HCT116 (cell line): ENCODE measurements around the gene FNBP1L. TPM values are rescaled to one million over a fixed set of nuclear protein-coding genes. Genes with fewer than 3 reads are reported as not detected.

Source experiments
- ATAC-seq: fragments of 200-7000 bp; cut with Tn5 transposase; 2 replicates; pipeline ENCODE4 v1.9.1; 2020; ENCODE audit warnings: mild to moderate bottlenecking, moderate library complexity
- BruUV-seq: library from RNA; stranded (reverse); fragments of 400-500 nt; replicated peaks from 2 replicates; lab custom pipeline; 2021; lab: Mats Ljungman, UMichigan
- CTCF ChIA-PET: fragments of 300-600 bp; sonication (Branson Sonifier 250); formaldehyde crosslinking; loops from one replicate; lab custom pipeline; 2021; ENCODE audit warnings: antibody characterized with exemption; lab: Charles Lee
- POLR2A ChIA-PET: fragments of 300-600, 350-600 bp; sonication (Branson Sonifier 250); formaldehyde crosslinking; loops from one replicate; lab custom pipeline; 2021; ENCODE audit warnings: antibody characterized with exemption; lab: Charles Lee
- RAD21 ChIA-PET, 2 experiments: fragments of 300-600 bp; sonication (Branson Sonifier 250); formaldehyde crosslinking; loops; one replicate each; lab custom pipeline; 2023; ENCODE audit warnings: low total read pairs in 2 of 2; ENCODE audit not compliant: uncharacterized antibody in 2 of 2, unreplicated experiment in 2 of 2, low non-redundant PET in 1 of 2; lab: Charles Lee
- DNase-seq: peaks from one replicate; pipeline ENCODE4 v3.0.0-alpha.2; 2010; ENCODE audit warnings: low read depth, low spot score
- H2AFZ ChIP-seq: fragments of 200-600 bp; shearing (Covaris generic), sonication (generic); 2 replicates; pipeline ENCODE4 v1.6.1; 2017; ENCODE audit warnings: low read depth, mixed run types, mixed read lengths, antibody characterized with exemption, low read length; ENCODE audit not compliant: poor library complexity, severe bottlenecking
- H3K27ac ChIP-seq: 2 replicates; pipeline ENCODE4 v1.5.1; 2012; ENCODE audit warnings: low read depth, low read length
- H3K27me3 ChIP-seq: fragments of 200-600 bp; sonication (generic); 2 replicates; pipeline ENCODE4 v1.6.1; 2016; ENCODE audit warnings: mixed run types, low read length, mixed read lengths; ENCODE audit not compliant: insufficient read depth
- H3K36me3 ChIP-seq, 2 experiments: fragments of 200-500 bp in 1 of 2; fragments of 200-600 bp in 1 of 2; sonication (Bioruptor generic) in 1 of 2; sonication (generic) in 1 of 2; 2 replicates each; pipeline versions ENCODE4 v1.5.1 to v1.6.1; 2014 to 2016; ENCODE audit warnings: low read length in 2 of 2, inconsistent platforms in 1 of 2, mixed read lengths in 1 of 2, mixed run types in 1 of 2; ENCODE audit not compliant: insufficient read depth in 2 of 2, control insufficient read depth in 1 of 2
- H3K4me1 ChIP-seq, 2 experiments: fragments of 200-600 bp in 1 of 2; sonication (generic) in 1 of 2; 2 replicates each; pipeline versions ENCODE4 v1.5.1 to v1.6.1; 2012 to 2017; ENCODE audit warnings: low read length in 2 of 2, inconsistent platforms in 1 of 2, mild to moderate bottlenecking in 1 of 2, mixed read lengths in 1 of 2, mixed run types in 1 of 2, moderate library complexity in 1 of 2; ENCODE audit not compliant: insufficient read depth in 2 of 2, control insufficient read depth in 1 of 2
- H3K4me2 ChIP-seq: fragments of 200-600 bp; sonication (generic); 2 replicates; pipeline ENCODE4 v1.6.1; 2017; ENCODE audit warnings: mixed run types, low read length, mixed read lengths
- H3K4me3 ChIP-seq, 2 experiments: fragments of 200-600 bp in 1 of 2; sonication (generic) in 1 of 2; replicated peaks in 1 of 2; 2 replicates each; pipeline ENCODE4 v1.5.1; 2011 to 2016; ENCODE audit warnings: low read length in 2 of 2, control low read depth in 1 of 2, low read depth in 1 of 2, mild to moderate bottlenecking in 1 of 2, mixed read lengths in 1 of 2, mixed run types in 1 of 2
- H3K79me2 ChIP-seq: fragments of 200-600 bp; sonication (generic); 2 replicates; pipeline ENCODE4 v1.6.1; 2017; ENCODE audit warnings: mild to moderate bottlenecking, mixed run types, low read length, moderate library complexity, mixed read lengths; ENCODE audit not compliant: insufficient read depth
- H3K9ac ChIP-seq: fragments of 200-600 bp; sonication (generic); 2 replicates; pipeline ENCODE4 v1.6.1; 2016; ENCODE audit warnings: low read length, mixed read lengths
- H3K9me2 ChIP-seq: fragments of 200-600 bp; sonication (generic), shearing (Covaris generic); 2 replicates; pipeline ENCODE4 v1.6.1; 2017; ENCODE audit warnings: mixed run types, mild to moderate bottlenecking, moderate library complexity; ENCODE audit not compliant: insufficient read depth
- H3K9me3 ChIP-seq, 2 experiments: fragments of 200-500 bp in 1 of 2; fragments of 200-600 bp in 1 of 2; sonication (Bioruptor generic) in 1 of 2; sonication (generic) in 1 of 2; 2 replicates each; pipeline ENCODE4 v1.6.1; 2014 to 2017; ENCODE audit warnings: low read length in 2 of 2, mixed read lengths in 2 of 2, inconsistent platforms in 1 of 2, low read depth in 1 of 2, mild to moderate bottlenecking in 1 of 2, mixed run types in 1 of 2, moderate library complexity in 1 of 2; ENCODE audit not compliant: control insufficient read depth in 1 of 2, insufficient read depth in 1 of 2
- H4K20me1 ChIP-seq: fragments of 200-600 bp; sonication (generic), shearing (Covaris generic); 2 replicates; pipeline ENCODE4 v1.6.1; 2017; ENCODE audit warnings: mixed run types, mild to moderate bottlenecking, moderate library complexity; ENCODE audit not compliant: insufficient read depth
- ATF3 ChIP-seq: IDR thresholded peaks from 2 replicates; pipeline ENCODE4 v1.6.1; 2012
- CBX3 ChIP-seq: IDR thresholded peaks from 2 replicates; pipeline ENCODE4 v1.6.1; 2012; ENCODE audit warnings: low read depth
- CTCF ChIP-seq, 3 experiments: fragments of 200-600 bp in 1 of 3; sonication (generic) in 1 of 3; IDR thresholded peaks in 2 of 3; conservative IDR thresholded peaks in 1 of 3; 2 replicates each; pipeline ENCODE4 v1.5.1; 2012 to 2017; ENCODE audit warnings: low read depth in 2 of 3, low read length in 2 of 3, antibody characterized with exemption in 1 of 3, borderline replicate concordance in 1 of 3, control low read depth in 1 of 3, mild to moderate bottlenecking in 1 of 3, mixed read lengths in 1 of 3, mixed run types in 1 of 3, moderate library complexity in 1 of 3; ENCODE audit not compliant: insufficient read depth in 1 of 3
- ELF1 ChIP-seq: IDR thresholded peaks from 2 replicates; pipeline ENCODE4 v1.6.1; 2012; ENCODE audit warnings: low read depth, borderline replicate concordance
- EZH2phosphoT487 ChIP-seq: fragments of 200-600 bp; IDR thresholded peaks from 2 replicates; pipeline ENCODE4 v1.6.1; 2018; ENCODE audit warnings: antibody characterized with exemption, borderline replicate concordance
- FOSL1 ChIP-seq: IDR thresholded peaks from 2 replicates; pipeline ENCODE4 v1.6.1; 2012; ENCODE audit warnings: low read depth
- JUND ChIP-seq: IDR thresholded peaks from 2 replicates; pipeline ENCODE4 v1.6.1; 2012
- MAX ChIP-seq: IDR thresholded peaks from 2 replicates; pipeline ENCODE4 v1.6.1; 2012
- POLR2A ChIP-seq: IDR thresholded peaks from 2 replicates; pipeline ENCODE4 v1.7.0; 2011; ENCODE audit warnings: borderline replicate concordance; ENCODE audit not compliant: insufficient read depth, insufficient read length; ENCODE audit errors: extremely low read depth
- POLR2AphosphoS5 ChIP-seq: IDR thresholded peaks from 2 replicates; pipeline ENCODE4 v1.6.1; 2011; ENCODE audit warnings: mild to moderate bottlenecking, low read depth, low read length, moderate library complexity
- RAD21 ChIP-seq: IDR thresholded peaks from 2 replicates; pipeline ENCODE4 v1.6.1; 2012; ENCODE audit warnings: low read depth, mild to moderate bottlenecking
- REST ChIP-seq: IDR thresholded peaks from 2 replicates; pipeline ENCODE4 v1.6.1; 2012; ENCODE audit warnings: low read depth
- SIN3A ChIP-seq: IDR thresholded peaks from 2 replicates; pipeline ENCODE4 v1.6.1; 2012; ENCODE audit warnings: low read depth
- SP1 ChIP-seq: IDR thresholded peaks from 2 replicates; pipeline ENCODE4 v1.6.1; 2012; ENCODE audit warnings: low read depth
- SRF ChIP-seq: IDR thresholded peaks from 2 replicates; pipeline ENCODE4 v1.6.1; 2012; ENCODE audit warnings: low read depth
- TCF7L2 ChIP-seq: IDR thresholded peaks from 2 replicates; pipeline ENCODE4 v1.7.0; 2011; ENCODE audit warnings: borderline replicate concordance, inconsistent platforms; ENCODE audit not compliant: insufficient read depth, insufficient read length; ENCODE audit errors: extremely low read depth
- ZBTB33 ChIP-seq: IDR thresholded peaks from 2 replicates; pipeline ENCODE4 v1.6.1; 2011; ENCODE audit warnings: mild to moderate bottlenecking, low read length, moderate library complexity; ENCODE audit not compliant: insufficient replicate concordance; ENCODE audit errors: extremely low read depth
- ZFX ChIP-seq: fragments of 450-650 bp; IDR thresholded peaks from 2 replicates; pipeline ENCODE4 v1.6.1; 2017
- ZNF274 ChIP-seq: fragments of 200-500 bp; sonication (Bioruptor generic); IDR thresholded peaks from 2 replicates; pipeline ENCODE4 v1.6.1; 2014; ENCODE audit warnings: mild to moderate bottlenecking, low read depth, low read length, inconsistent platforms
- intact Hi-C: fragments of 100-400 bp; cut with micrococcal nuclease; formaldehyde crosslinking; loops from 2 replicates; pipeline ENCODE4 v1.10.0; 2022
- total RNA-seq: library from RNA; stranded (reverse); gene quantifications from one replicate; pipeline ENCODE4 v1.2.1, GENCODE V29; 2021; ENCODE audit not compliant: unreplicated experiment

FNBP1L gene
- total RNA-seq, 1 experiment from 2014 or later: 26.1 TPM

GRCh38 chr1:93577536-93578432 lies 129.9 kb downstream of the FNBP1L start:
- Histone ChIP-seq H2AFZ (no peak overlapping the region), H4K20me1 (no peaks in the 10 kb centered on the region), H3K79me2 (peaks cover 12% of the 10 kb centered on the region; the same call in 1 of the 2 replicates), H3K36me3 (peaks cover 3 to 50% of the 10 kb centered on the region in 2 experiments; a peak in 2 of 4 replicates), H3K9me3 (no peaks in the 10 kb centered on the region), H3K4me1 (no peaks in the 10 kb centered on the region), H3K27ac (no peak overlapping the region), H3K9me2 (no peaks in the 10 kb centered on the region), H3K9ac (no peak overlapping the region), H3K27me3 (no peaks in the 10 kb centered on the region), H3K4me2 (no peak overlapping the region), H3K4me3 (no peak overlapping the region)
- intact Hi-C loops: no loop called here
- CTCF ChIA-PET: no interaction called here
- RAD21 ChIA-PET: no interaction called here
- BruUV-seq: no TSS peak
- POLR2A ChIA-PET: interaction anchor here (1.3 kb wide), 1 partner anchor 16 kb away, joined by 3 read pairs; no protein-coding TSS in a partner anchor
- DNase-seq (no peak), ATAC-seq (no peak)
- TF ChIP-seq MAX (no peak), ZNF274 (no peak), ELF1 (no peak), RAD21 (no peak), ATF3 (no peak), ZBTB33 (no peak), ZFX (no peak), SRF (no peak), TCF7L2 (no peak), FOSL1 (no peak), SP1 (no peak), CBX3 (no peak), CTCF (IDR thresholded peaks at IDR 0.05 in 2 of 3, conservative IDR thresholded peaks at IDR 0.05 in 1 of 3; ENCODE audit: borderline replicate concordance in 1 of 3, insufficient read depth in 1 of 3, low read depth in 2 of 3, low read length in 2 of 3) (no peak), POLR2AphosphoS5 (no peak), JUND (no peak), POLR2A (no peak), SIN3A (no peak), REST (no peak), EZH2phosphoT487 (no peak)
